Left lung (tissue), 10 donors: Measurements from ENCODE around the gene ACSF3. TPM values are rescaled to one million over a fixed set of nuclear protein-coding genes. Genes with fewer than 3 reads are reported as not detected.

Source experiments
- ATAC-seq: fragments of 200-7000 bp; cut with Tn5 transposase; one replicate; pipeline ENCODE4 v1.9.1; 2020; ENCODE audit warnings: moderate library complexity
- DNase-seq, 4 donors: peaks; one replicate each; pipeline ENCODE4 v3.0.0-alpha.2; 2013 to 2020
- H3K27ac ChIP-seq, 2 donors: fragments of 200-600 bp; sonication (generic) in 1 of 2; one replicate each; pipeline versions ENCODE4 v1.5.0 to v1.8.0; 2020 to 2021
- H3K27me3 ChIP-seq, 2 donors: fragments of 200-600 bp; sonication (generic) in 1 of 2; one replicate each; pipeline versions ENCODE4 v1.5.0 to v1.8.0; 2020 to 2021
- H3K36me3 ChIP-seq, 2 donors: fragments of 200-600 bp; sonication (generic) in 1 of 2; one replicate each; pipeline versions ENCODE4 v1.5.0 to v1.8.0; 2020 to 2021
- H3K4me1 ChIP-seq, 2 donors: fragments of 200-600 bp; one replicate each; pipeline ENCODE4 v1.8.0; 2021
- H3K4me3 ChIP-seq, 2 donors: fragments of 200-600 bp; sonication (generic) in 1 of 2; one replicate each; pipeline versions ENCODE4 v1.5.0 to v1.8.0; 2020 to 2021; ENCODE audit warnings: mild to moderate bottlenecking in 1 of 2
- H3K9me3 ChIP-seq, 2 donors: fragments of 200-600 bp; sonication (generic) in 1 of 2; one replicate each; pipeline versions ENCODE4 v1.5.0 to v1.8.0; 2020 to 2021
- CTCF ChIP-seq, 2 donors: fragments of 200-600 bp; sonication (generic) in 1 of 2; IDR thresholded peaks; one replicate each; pipeline versions ENCODE4 v1.5.0 to v1.8.0; 2021; ENCODE audit warnings: antibody characterized with exemption in 2 of 2
- intact Hi-C, 2 donors: fragments of 100-400 bp; cut with DNase I; formaldehyde crosslinking; loops; one replicate each; pipeline versions ENCODE4 v1.11.2 to v1.14.2; 2022
- polyA plus RNA-seq, 6 donors: library from polyadenylated mRNA; unstranded; fragments of 120-200 nt; gene quantifications; one replicate each; pipeline ENCODE4 v1.2.1, GENCODE V29; 2013; ENCODE audit not compliant: insufficient read length in 6 of 6
- total RNA-seq, 2 donors: library from RNA; stranded (reverse); fragmentation: NEBNext Ultra II Directional; extraction: Animal tissue kit (Norgen Biotek cat#: 25700); gene quantifications; one replicate each; pipeline ENCODE4 v1.2.1, GENCODE V29; 2021
- donor health status: DM: no; HTN: yes; CAD: no.
- donor health status: DM: no; HTN: no; CAD: no.

ACSF3 gene
- total and polyA plus RNA-seq, 8 donors: 30.0 to 38.4 (median 33.7) TPM

DNA sequence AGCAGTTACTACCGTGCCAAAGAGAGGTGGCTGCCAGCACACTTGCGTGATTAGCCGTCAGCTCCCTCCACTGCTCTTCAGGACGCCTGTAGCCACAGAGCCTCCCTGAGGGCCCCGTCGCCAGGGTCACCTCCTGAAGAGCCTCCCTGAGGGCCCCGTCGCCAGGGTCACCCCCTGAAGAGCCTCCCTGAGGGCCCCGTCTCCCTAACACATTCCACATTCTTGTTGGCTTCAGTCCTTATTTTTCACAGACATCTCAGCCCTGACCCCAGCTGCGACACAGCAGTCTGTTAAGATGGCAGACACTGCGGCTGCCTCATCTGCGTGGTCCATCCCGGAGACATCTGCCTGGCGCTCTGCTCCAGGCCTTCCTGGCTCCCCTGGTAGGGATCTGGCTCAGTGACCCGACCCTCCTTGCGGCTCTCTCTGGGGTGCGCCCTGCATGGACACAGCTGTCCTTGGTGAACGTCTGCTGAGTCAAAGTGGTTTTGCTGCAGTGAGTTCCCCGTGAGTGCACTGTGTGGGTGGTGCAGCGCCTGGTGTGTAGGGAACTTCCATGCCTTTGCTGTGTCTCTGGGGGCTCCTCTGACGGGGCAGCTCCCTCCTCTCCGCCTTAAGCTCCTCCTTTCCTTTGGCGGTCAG, 11.4 kb downstream of the ACSF3 start:
- no peak for TF ChIP-seq CTCF (IDR thresholded peaks at IDR 0.05)
- Histone ChIP-seq H3K27ac (no peak overlapping the region), H3K27me3 (no peaks in the 10 kb centered on the region), H3K9me3 (no peaks in the 10 kb centered on the region), H3K4me3 (no peak overlapping the region), H3K36me3 (peaks cover 0 to 86% of the 10 kb centered on the region in 2 donors), H3K4me1 (peaks cover 0 to 2% of the 10 kb centered on the region in 2 donors)
- intact Hi-C loops: no loop called here
- no peak for ATAC-seq
- DNase-seq: peak in 1 of 4 donors; percentile 60

- H3K36me3 ChIP-seq: peaks cover 0 to 86% of the 10 kb centered on the region in 2 donors
- peak in 1 of 4 donors; percentile 60 for DNase-seq
- H3K27me3 ChIP-seq: no peaks in the 10 kb centered on the region
- H3K4me3 ChIP-seq: no peak overlapping the region
- no peak overlapping the region for H3K27ac ChIP-seq
- ATAC-seq: no peak
- no peaks in the 10 kb centered on the region for H3K9me3 ChIP-seq
- no peak for TF ChIP-seq CTCF (IDR thresholded peaks at IDR 0.05)
- H3K4me1 ChIP-seq: no peaks in the 10 kb centered on the region
- intact Hi-C loops: no loop called here
Observed at GRCh38 chr16:89105599-89106151, 12.0 kb downstream of the ACSF3 start.

DNA sequence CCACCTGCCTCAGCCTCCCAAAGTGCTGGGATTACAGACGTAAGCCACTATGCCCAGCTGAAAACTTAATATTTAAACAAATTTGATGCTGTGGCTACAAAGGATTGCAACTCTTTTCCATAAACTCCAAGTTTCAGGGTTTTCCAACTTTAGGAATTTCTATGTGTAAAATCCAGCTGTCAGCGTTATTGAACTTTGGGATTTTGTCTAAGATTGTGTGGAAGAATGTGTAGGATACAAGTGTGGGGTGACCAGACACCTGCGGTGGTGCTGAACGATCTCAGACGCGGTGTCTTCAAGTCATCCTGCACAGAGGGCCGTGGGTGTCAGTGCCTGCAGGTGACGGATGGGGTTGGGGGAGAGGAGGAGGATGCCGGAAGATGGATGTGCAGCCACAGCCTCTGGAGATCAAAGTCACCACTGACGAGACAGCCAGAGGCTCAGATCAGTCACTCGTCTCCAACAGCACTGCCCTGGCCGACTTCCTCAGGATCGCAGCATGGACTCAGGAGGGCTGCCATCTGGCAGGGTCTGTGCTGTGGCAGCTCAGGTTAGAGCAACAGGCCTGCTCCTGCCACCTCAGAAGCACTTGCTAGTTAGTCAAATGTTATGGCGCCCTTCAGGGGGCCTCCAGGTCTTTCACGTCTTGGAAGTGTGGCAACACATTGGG, 13.0 kb downstream of the ACSF3 start:
- Histone ChIP-seq H3K27me3 (no peaks in the 10 kb centered on the region), H3K36me3 (peaks cover 0 to 86% of the 10 kb centered on the region in 2 donors), H3K4me3 (no peak overlapping the region), H3K9me3 (no peaks in the 10 kb centered on the region), H3K4me1 (no peaks in the 10 kb centered on the region), H3K27ac (no peak overlapping the region)
- DNase-seq (peak in 1 of 4 donors; percentile 40), ATAC-seq (no peak)
- intact Hi-C loops: no loop called here
- no peak for TF ChIP-seq CTCF (IDR thresholded peaks at IDR 0.05)

DNA sequence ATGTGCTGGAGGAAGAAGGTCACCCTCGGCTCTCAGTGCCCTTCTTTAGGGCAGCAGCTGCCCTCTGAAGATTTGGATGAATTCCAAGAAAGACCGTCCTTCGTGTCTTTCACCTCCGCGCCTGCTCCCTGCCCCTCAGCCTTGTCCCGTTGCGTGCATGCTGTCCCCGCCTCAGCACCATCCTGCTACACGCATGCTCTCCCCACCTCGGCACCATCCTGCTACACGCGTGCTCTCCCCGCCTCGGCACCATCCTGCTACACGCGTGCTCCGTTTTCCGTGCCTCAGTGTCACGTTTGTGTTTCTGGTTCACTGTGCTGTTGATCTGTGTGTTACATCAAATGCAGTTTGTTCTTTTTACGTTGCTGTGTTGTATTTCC, 13.5 kb downstream of the ACSF3 start:
- Histone ChIP-seq H3K36me3 (peaks cover 0 to 86% of the 10 kb centered on the region in 2 donors), H3K9me3 (no peaks in the 10 kb centered on the region), H3K27ac (no peak overlapping the region), H3K27me3 (no peaks in the 10 kb centered on the region), H3K4me3 (no peak overlapping the region), H3K4me1 (no peaks in the 10 kb centered on the region)
- intact Hi-C loops: no loop called here
- DNase-seq (peak in 1 of 4 donors; percentile 44), ATAC-seq (no peak)
- TF ChIP-seq CTCF (IDR thresholded peaks at IDR 0.05): no peak

- DNase-seq: no peak
- no peaks in the 10 kb centered on the region for H3K4me1 ChIP-seq
- ATAC-seq: no peak
- H3K27me3 ChIP-seq: no peaks in the 10 kb centered on the region
- TF ChIP-seq CTCF (IDR thresholded peaks at IDR 0.05): no peak
- H3K9me3 ChIP-seq: no peaks in the 10 kb centered on the region
- no peak overlapping the region for H3K27ac ChIP-seq
- H3K4me3 ChIP-seq: no peak overlapping the region
- intact Hi-C loops: no loop called here
- peaks cover 0 to 86% of the 10 kb centered on the region in 2 donors for H3K36me3 ChIP-seq
Observed at GRCh38 chr16:89108416-89108815, 14.8 kb downstream of the ACSF3 start.
